HepG2 (cell line): ENCODE measurements around the gene ZNF331. TPM values are rescaled to one million over a fixed set of nuclear protein-coding genes. Genes with fewer than 3 reads are reported as not detected.
A peak's percentile ranks its signal among the peaks of the same experiment; 100 is the strongest.

ENCODE experiments used
- ATAC-seq: fragments of 200-7000 bp; cut with Tn5 transposase; 3 replicates; pipeline ENCODE4 v1.9.1; 2020; ENCODE audit warnings: mild to moderate bottlenecking, moderate library complexity
- BruUV-seq: library from RNA; stranded (reverse); fragments of 400-500 nt; replicated peaks from 2 replicates; lab custom pipeline; 2021; lab: Mats Ljungman, UMichigan
- CTCF ChIA-PET: fragments of 300-600 bp; formaldehyde crosslinking; extraction: SDS; loops from one replicate; lab custom pipeline; 2021; ENCODE audit warnings: low total read pairs, inconsistent platforms, low intra/inter-chr PET ratio; lab: Yijun Ruan, JAX
- POLR2A ChIA-PET: fragments of 350-600 bp; sonication (Branson Sonifier 250); formaldehyde crosslinking; loops from one replicate; lab custom pipeline; 2020; ENCODE audit warnings: antibody characterized with exemption, inconsistent platforms; lab: Yijun Ruan, JAX
- DNase-seq: peaks from one replicate; pipeline ENCODE4 v3.0.0-alpha.2; 2015; ENCODE audit warnings: low spot score
- FAIRE-seq: peaks from 3 replicates; lab custom pipeline; 2011; peaks lifted over from hg19 to GRCh38; lab: Jason Lieb, UNC
- H2AFZ ChIP-seq: one replicate; pipeline ENCODE4 v1.6.1; 2011; ENCODE audit warnings: low read length, inconsistent platforms
- H3K27ac ChIP-seq: fragments of 300-600 bp; 3 replicates; pipeline ENCODE4 v1.8.0; 2011; ENCODE audit warnings: mixed run types, mild to moderate bottlenecking, mixed read lengths, low read length, inconsistent platforms; ENCODE audit not compliant: insufficient read depth; ENCODE audit errors: extremely low read length
- H3K27me3 ChIP-seq, 2 experiments: fragments of 200-600 bp in 1 of 2; 2 replicates in 1 of 2; 3 replicates in 1 of 2; pipeline versions ENCODE4 v1.6.0 to v1.8.0; 2011; ENCODE audit warnings: low read length in 2 of 2, mild to moderate bottlenecking in 2 of 2, moderate library complexity in 2 of 2, inconsistent platforms in 1 of 2; ENCODE audit not compliant: insufficient read depth in 2 of 2, control insufficient read depth in 1 of 2
- H3K36me3 ChIP-seq, 2 experiments: fragments of 200-600 bp in 1 of 2; replicated peaks in 1 of 2; 2 replicates in 1 of 2; 3 replicates in 1 of 2; pipeline versions ENCODE4 v1.5.1 to v1.8.0; 2011; ENCODE audit warnings: low read length in 2 of 2, inconsistent platforms in 1 of 2; ENCODE audit not compliant: insufficient read depth in 2 of 2, control insufficient read depth in 1 of 2
- H3K4me1 ChIP-seq: 2 replicates; pipeline ENCODE4 v1.5.1; 2012; ENCODE audit warnings: low read length, inconsistent platforms; ENCODE audit not compliant: insufficient read depth
- H3K4me2 ChIP-seq: 2 replicates; pipeline ENCODE4 v1.6.0; 2011; ENCODE audit warnings: low read depth, low read length, inconsistent platforms
- H3K4me3 ChIP-seq, 3 experiments: fragments of 200-600 bp in 1 of 3; sonication (generic), shearing (Covaris generic) in 1 of 3; replicated peaks in 1 of 3; 2 replicates each; pipeline ENCODE4 v1.5.1; 2011 to 2016; ENCODE audit warnings: low read length in 3 of 3, inconsistent platforms in 2 of 3, low read depth in 2 of 3, mild to moderate bottlenecking in 2 of 3, control low read depth in 1 of 3, mixed read lengths in 1 of 3; ENCODE audit not compliant: insufficient read depth in 1 of 3
- H3K79me2 ChIP-seq: one replicate; pipeline ENCODE4 v1.6.1; 2011; ENCODE audit warnings: low read length, inconsistent platforms; ENCODE audit not compliant: insufficient read depth
- H3K9ac ChIP-seq: 2 replicates; pipeline ENCODE4 v1.6.0; 2011; ENCODE audit warnings: mild to moderate bottlenecking, low read depth, low read length, inconsistent platforms; ENCODE audit not compliant: insufficient read depth
- H3K9me3 ChIP-seq: 2 replicates; pipeline ENCODE4 v1.5.1; 2012; ENCODE audit warnings: mild to moderate bottlenecking, low read length
- H4K20me1 ChIP-seq: 2 replicates; pipeline ENCODE4 v1.6.0; 2011; ENCODE audit warnings: inconsistent platforms, mild to moderate bottlenecking, low read length, moderate library complexity; ENCODE audit not compliant: insufficient read depth
- CBFB ChIP-seq: sonication (generic); formaldehyde crosslinking; IDR thresholded peaks from 2 replicates; pipeline ENCODE4 v1.4.0; 2020; ENCODE audit warnings: missing genetic modification reagents
- GPN1 ChIP-seq: sonication (generic); formaldehyde crosslinking; IDR thresholded peaks from 2 replicates; pipeline ENCODE4 v1.5.1; 2020; ENCODE audit warnings: missing genetic modification reagents, borderline replicate concordance
- HNRNPL ChIP-seq: fragments of 200-400 bp; formaldehyde crosslinking; IDR thresholded peaks from 2 replicates; pipeline ENCODE4 v1.6.1; 2017; ENCODE audit warnings: mild to moderate bottlenecking, low read depth, low read length
- KLF9 ChIP-seq: IDR thresholded peaks from 2 replicates; pipeline ENCODE4 v1.6.1; 2016; ENCODE audit warnings: low read depth
- MIER2 ChIP-seq: IDR thresholded peaks from 2 replicates; pipeline ENCODE4 v1.6.1; 2016; ENCODE audit warnings: missing biosample characterization, missing genetic modification reagents
- NRL ChIP-seq: sonication (generic); formaldehyde crosslinking; IDR thresholded peaks from 2 replicates; pipeline ENCODE4 v1.5.0; 2020; ENCODE audit warnings: missing genetic modification reagents, mild to moderate bottlenecking, moderate library complexity, borderline replicate concordance
- PHB2 ChIP-seq: fragments of 450-650 bp; IDR thresholded peaks from 2 replicates; pipeline ENCODE4 v1.6.1; 2018; ENCODE audit not compliant: partially characterized antibody
- SMAD9 ChIP-seq: sonication (generic); formaldehyde crosslinking; IDR thresholded peaks from 2 replicates; pipeline ENCODE4 v1.5.1; 2020; ENCODE audit warnings: mild to moderate bottlenecking, missing genetic modification reagents
- SMARCE1 ChIP-seq: fragments of 450-650 bp; IDR thresholded peaks from 2 replicates; pipeline ENCODE4 v1.6.1; 2017; ENCODE audit warnings: borderline replicate concordance
- ZNF143 ChIP-seq: sonication (generic); formaldehyde crosslinking; IDR thresholded peaks from 2 replicates; pipeline ENCODE4 v1.4.0; 2020; ENCODE audit warnings: missing genetic modification reagents
- ZNF446 ChIP-seq: sonication (generic); formaldehyde crosslinking; IDR thresholded peaks from 2 replicates; pipeline ENCODE4 v1.5.0; 2020; ENCODE audit warnings: mild to moderate bottlenecking, missing genetic modification reagents
- ZNF776 ChIP-seq: sonication (generic); formaldehyde crosslinking; IDR thresholded peaks from 2 replicates; pipeline ENCODE4 v1.4.0; 2020; ENCODE audit warnings: mild to moderate bottlenecking, missing genetic modification reagents
- WGBS: methylation state at CpG from one replicate; pipeline ENCODE4 v1.1.6; 2017; ENCODE audit warnings: low lambda C conversion rate; 5-methylcytosine and 5-hydroxymethylcytosine counted together
- in situ Hi-C: cut with HindIII; loops from 2 replicates; pipeline ENCODE4 v1.10.0; 2017; ENCODE audit warnings: low pct_unique_long_range_greater_than_20kb; ENCODE audit not compliant: extremely low pct_ligation_motif_present
- intact Hi-C: fragments of 100-400 bp; cut with micrococcal nuclease; formaldehyde crosslinking; loops from one replicate; pipeline ENCODE4 v1.10.0; 2022; ENCODE audit not compliant: unreplicated experiment
- polyA plus RNA-seq, 8 experiments: library from polyadenylated mRNA; depleted of rRNA in 3 of 8; stranded (reverse) in 7 of 8; unstranded in 1 of 8; fragments of >200 nt; fragmentation: Illumina TruSeq in 4 of 8; extraction: Trizol in 4 of 8; gene quantifications; 2 replicates each; pipeline versions ENCODE4 v1.2.1 to v1.2.3, GENCODE V29; 2011 to 2016; ENCODE audit warnings: low read depth in 4 of 8, missing spikeins in 1 of 8, mixed read lengths in 1 of 8; ENCODE audit not compliant: insufficient read depth in 1 of 8
- total RNA-seq, 5 experiments: library from RNA; depleted of rRNA; stranded (reverse); fragments of >200 nt; fragmentation: Illumina TruSeq; extraction: Trizol; gene quantifications; 2 replicates each; pipeline ENCODE4 v1.2.3, GENCODE V29; 2016; ENCODE audit warnings: low read depth in 1 of 5
- TF ChIP-seq, protein P1 (sequence below): sonication (generic); formaldehyde crosslinking; IDR thresholded peaks from 2 replicates; pipeline ENCODE4 v1.5.0; 2020; ENCODE audit warnings: mild to moderate bottlenecking, missing genetic modification reagents
- TF ChIP-seq, protein P2 (sequence below): sonication (generic); formaldehyde crosslinking; conservative IDR thresholded peaks from 2 replicates; pipeline ENCODE4 v1.4.0; 2020; ENCODE audit warnings: mild to moderate bottlenecking, missing genetic modification reagents, moderate library complexity

ZNF331 gene
- total and polyA plus RNA-seq, 2 of the 13 experiments (the other 11 are each of a cell fraction or from before 2014, with no cell fraction given), result 8.2 to 13.3 TPM

DNA sequence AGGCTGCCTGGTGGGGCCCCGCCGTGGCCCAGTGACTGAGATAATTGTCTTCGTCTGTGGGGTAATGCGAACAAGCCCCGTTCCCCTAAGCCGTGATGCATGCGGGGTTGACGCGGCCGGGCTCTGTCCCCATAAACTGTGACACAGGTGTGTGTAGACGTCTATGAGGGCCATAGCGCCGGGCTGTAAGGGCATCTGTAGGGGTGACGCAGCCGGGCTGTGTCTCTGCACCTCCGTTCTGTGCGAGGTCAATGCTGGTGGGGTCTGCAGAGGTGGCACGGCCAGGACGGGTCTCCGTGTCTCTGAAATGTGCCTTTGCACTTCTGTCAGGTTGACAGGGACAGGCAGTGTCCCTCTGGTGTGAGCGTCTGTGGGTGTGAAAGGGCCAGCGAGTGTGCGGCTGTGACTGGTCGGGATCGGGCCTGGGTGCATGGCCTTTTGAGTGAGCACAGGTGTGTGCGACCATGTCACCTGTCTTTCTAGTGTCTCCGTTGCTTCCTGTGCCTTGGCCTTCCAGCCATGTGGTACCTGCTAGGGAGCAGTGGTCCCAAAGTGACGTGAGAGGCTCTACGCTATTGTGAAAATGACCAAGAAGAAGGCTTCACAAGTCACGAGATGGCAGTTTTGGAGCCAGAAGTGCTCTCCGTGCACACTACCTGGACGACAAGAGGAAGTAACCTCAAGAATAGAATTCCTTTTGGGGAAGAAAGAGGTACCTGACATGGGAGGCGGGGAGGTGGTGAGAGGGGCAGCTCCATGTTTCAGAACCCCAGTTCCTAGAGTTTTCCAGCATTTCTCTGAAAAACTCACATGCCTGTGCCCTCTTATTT, 16.4 kb upstream of the ZNF331 start (continued):
- TF ChIP-seq, protein P1, sequence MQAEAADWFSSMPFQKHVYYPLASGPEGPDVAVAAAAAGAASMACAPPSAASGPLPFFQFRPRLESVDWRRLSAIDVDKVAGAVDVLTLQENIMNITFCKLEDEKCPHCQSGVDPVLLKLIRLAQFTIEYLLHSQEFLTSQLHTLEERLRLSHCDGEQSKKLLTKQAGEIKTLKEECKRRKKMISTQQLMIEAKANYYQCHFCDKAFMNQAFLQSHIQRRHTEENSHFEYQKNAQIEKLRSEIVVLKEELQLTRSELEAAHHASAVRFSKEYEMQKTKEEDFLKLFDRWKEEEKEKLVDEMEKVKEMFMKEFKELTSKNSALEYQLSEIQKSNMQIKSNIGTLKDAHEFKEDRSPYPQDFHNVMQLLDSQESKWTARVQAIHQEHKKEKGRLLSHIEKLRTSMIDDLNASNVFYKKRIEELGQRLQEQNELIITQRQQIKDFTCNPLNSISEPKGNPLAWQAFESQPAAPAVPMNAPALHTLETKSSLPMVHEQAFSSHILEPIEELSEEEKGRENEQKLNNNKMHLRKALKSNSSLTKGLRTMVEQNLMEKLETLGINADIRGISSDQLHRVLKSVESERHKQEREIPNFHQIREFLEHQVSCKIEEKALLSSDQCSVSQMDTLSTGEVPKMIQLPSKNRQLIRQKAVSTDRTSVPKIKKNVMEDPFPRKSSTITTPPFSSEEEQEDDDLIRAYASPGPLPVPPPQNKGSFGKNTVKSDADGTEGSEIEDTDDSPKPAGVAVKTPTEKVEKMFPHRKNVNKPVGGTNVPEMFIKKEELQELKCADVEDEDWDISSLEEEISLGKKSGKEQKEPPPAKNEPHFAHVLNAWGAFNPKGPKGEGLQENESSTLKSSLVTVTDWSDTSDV, result 0 out of 2 replicates have a peak, but pooled peaks have one; percentile 37
- no peak for TF ChIP-seq KLF9 (CRISPR knock-in tag)
- no peak for TF ChIP-seq GPN1 (CRISPR knock-in tag)
- TF ChIP-seq HNRNPL, result 0 out of 2 replicates have a peak, but pooled peaks have one; percentile 45
- no peak for TF ChIP-seq ZNF446

DNA sequence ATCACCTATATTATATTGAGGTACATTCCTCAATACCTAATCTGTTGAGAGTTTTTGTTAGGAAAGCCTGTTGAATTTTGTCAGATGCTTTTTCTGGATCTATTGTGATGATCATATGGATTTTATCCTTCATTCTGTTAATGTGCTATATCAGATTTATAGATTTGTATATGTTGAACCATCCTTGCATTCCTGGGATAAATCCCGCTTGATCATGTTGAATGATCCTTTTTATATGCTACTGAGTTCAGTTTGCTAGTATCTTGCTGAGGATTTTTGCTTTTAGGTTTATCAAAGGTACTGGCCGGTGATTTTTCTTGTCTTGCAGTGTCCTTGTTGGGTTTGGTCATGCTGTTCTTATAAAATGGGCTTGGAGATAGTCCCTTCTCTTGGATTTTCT, 12.0 kb upstream of the ZNF331 start:
- H3K36me3 ChIP-seq, result peaks cover 0 to 6% of the 10 kb centered on the region in 2 experiments; a peak in 1 of 5 replicates
- intact Hi-C loops (no loop called here), in situ Hi-C loops (no loop called here)
- H3K27me3 ChIP-seq, result no peaks in the 10 kb centered on the region
- H3K4me1 ChIP-seq, result peaks cover 9% of the 10 kb centered on the region
- no peak overlapping the region for H3K9ac ChIP-seq
- peaks cover 6% of the 10 kb centered on the region for H3K79me2 ChIP-seq
- ChIA-PET POLR2A (no interaction called here), CTCF (no interaction called here)
- no peak overlapping the region for H3K4me3 ChIP-seq
- ATAC-seq (no peak), FAIRE-seq (no peak), DNase-seq (no peak)
- H3K9me3 ChIP-seq, result peaks cover 11% of the 10 kb centered on the region
- no peak overlapping the region for H3K27ac ChIP-seq
- no peak overlapping the region for H2AFZ ChIP-seq
- WGBS, result 94% methylated on average over 2 of the region's 2 CpGs
- BruUV-seq, result no TSS peak
- no peak overlapping the region for H3K4me2 ChIP-seq
- no peaks in the 10 kb centered on the region for H4K20me1 ChIP-seq
- TF ChIP-seq PHB2, result no peak
- no peak for TF ChIP-seq NRL (CRISPR knock-in tag)
- TF ChIP-seq SMAD9 (CRISPR knock-in tag), result no peak
- TF ChIP-seq, protein P2, sequence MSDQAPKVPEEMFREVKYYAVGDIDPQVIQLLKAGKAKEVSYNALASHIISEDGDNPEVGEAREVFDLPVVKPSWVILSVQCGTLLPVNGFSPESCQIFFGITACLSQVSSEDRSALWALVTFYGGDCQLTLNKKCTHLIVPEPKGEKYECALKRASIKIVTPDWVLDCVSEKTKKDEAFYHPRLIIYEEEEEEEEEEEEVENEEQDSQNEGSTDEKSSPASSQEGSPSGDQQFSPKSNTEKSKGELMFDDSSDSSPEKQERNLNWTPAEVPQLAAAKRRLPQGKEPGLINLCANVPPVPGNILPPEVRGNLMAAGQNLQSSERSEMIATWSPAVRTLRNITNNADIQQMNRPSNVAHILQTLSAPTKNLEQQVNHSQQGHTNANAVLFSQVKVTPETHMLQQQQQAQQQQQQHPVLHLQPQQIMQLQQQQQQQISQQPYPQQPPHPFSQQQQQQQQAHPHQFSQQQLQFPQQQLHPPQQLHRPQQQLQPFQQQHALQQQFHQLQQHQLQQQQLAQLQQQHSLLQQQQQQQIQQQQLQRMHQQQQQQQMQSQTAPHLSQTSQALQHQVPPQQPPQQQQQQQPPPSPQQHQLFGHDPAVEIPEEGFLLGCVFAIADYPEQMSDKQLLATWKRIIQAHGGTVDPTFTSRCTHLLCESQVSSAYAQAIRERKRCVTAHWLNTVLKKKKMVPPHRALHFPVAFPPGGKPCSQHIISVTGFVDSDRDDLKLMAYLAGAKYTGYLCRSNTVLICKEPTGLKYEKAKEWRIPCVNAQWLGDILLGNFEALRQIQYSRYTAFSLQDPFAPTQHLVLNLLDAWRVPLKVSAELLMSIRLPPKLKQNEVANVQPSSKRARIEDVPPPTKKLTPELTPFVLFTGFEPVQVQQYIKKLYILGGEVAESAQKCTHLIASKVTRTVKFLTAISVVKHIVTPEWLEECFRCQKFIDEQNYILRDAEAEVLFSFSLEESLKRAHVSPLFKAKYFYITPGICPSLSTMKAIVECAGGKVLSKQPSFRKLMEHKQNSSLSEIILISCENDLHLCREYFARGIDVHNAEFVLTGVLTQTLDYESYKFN (CRISPR knock-in tag), result no peak
- no peak for TF ChIP-seq ZNF143
- TF ChIP-seq ZNF776 (CRISPR knock-in tag), result no peak
- TF ChIP-seq MIER2 (CRISPR knock-in tag), result no peak
- TF ChIP-seq SMARCE1, result no peak
- no peak for TF ChIP-seq CBFB (CRISPR knock-in tag)
